Measurements from ENCODE around the gene TFF3.
A peak's percentile ranks its signal among the peaks of the same experiment; 100 is the strongest.

The TFF3 gene

GRCh38 chr21:42324896-42325295 lies 9.7 kb upstream of the TFF3 start:
- Histone ChIP-seq H4K20me1 (no peaks in the 10 kb centered on the region), H3K9ac (no peak overlapping the region), H3K9me3 (peaks cover 9% of the 10 kb centered on the region; the same call in 1 of the 2 replicates), H3K27me3 (no peaks in the 10 kb centered on the region), H3K4me1 (peaks cover 11% of the 10 kb centered on the region), H3K36me3 (no peaks in the 10 kb centered on the region), H3K27ac (no peak overlapping the region), H3K4me3 (no peak overlapping the region), H3K4me2 (no peak overlapping the region)
- no peak for TF ChIP-seq Cebpa-rat (IDR thresholded peaks at IDR 0.05)

GRCh38 chr21:42321845-42322244 lies 6.6 kb upstream of the TFF3 start:
- Histone ChIP-seq H3K9ac (no peak overlapping the region), H3K9me3 (peaks cover 9% of the 10 kb centered on the region; the same call in 1 of the 2 replicates), H4K20me1 (no peaks in the 10 kb centered on the region), H3K36me3 (no peaks in the 10 kb centered on the region), H3K4me2 (no peak overlapping the region), H3K4me1 (peaks cover 41% of the 10 kb centered on the region), H3K4me3 (no peak overlapping the region), H3K27me3 (no peaks in the 10 kb centered on the region), H3K27ac (no peak overlapping the region)
- no peak for TF ChIP-seq Cebpa-rat (IDR thresholded peaks at IDR 0.05)

GRCh38 chr21:42321231-42321630 lies 6.0 kb upstream of the TFF3 start:
- Histone ChIP-seq H3K4me2 (no peak overlapping the region), H3K9ac (no peak overlapping the region), H3K36me3 (no peaks in the 10 kb centered on the region), H4K20me1 (no peaks in the 10 kb centered on the region), H3K4me1 (peaks cover 47% of the 10 kb centered on the region), H3K27ac (peak overlapping the region; percentile 77; the same call in 1 of the 2 replicates), H3K4me3 (no peak overlapping the region), H3K9me3 (peaks cover 9% of the 10 kb centered on the region; the same call in 1 of the 2 replicates), H3K27me3 (no peaks in the 10 kb centered on the region)
- no peak for TF ChIP-seq Cebpa-rat (IDR thresholded peaks at IDR 0.05)

GRCh38 chr21:42320791-42321190 lies 5.6 kb upstream of the TFF3 start:
- H4K20me1 ChIP-seq = no peaks in the 10 kb centered on the region
- H3K27me3 ChIP-seq = no peaks in the 10 kb centered on the region
- H3K9ac ChIP-seq = no peak overlapping the region
- no peak for TF ChIP-seq Cebpa-rat (IDR thresholded peaks at IDR 0.05)
- no peak overlapping the region for H3K4me2 ChIP-seq
- H3K4me3 ChIP-seq = no peak overlapping the region
- peak overlapping the region; percentile 77; the same call in 1 of the 2 replicates for H3K27ac ChIP-seq
- H3K4me1 ChIP-seq = peaks cover 51% of the 10 kb centered on the region
- H3K9me3 ChIP-seq = peaks cover 9% of the 10 kb centered on the region; the same call in 1 of the 2 replicates
- no peaks in the 10 kb centered on the region for H3K36me3 ChIP-seq

- H3K27me3 ChIP-seq = no peaks in the 10 kb centered on the region
- H3K9me3 ChIP-seq = peaks cover 3% of the 10 kb centered on the region; the same call in 1 of the 2 replicates
- H3K4me2 ChIP-seq = peak overlapping the region; percentile 67
- peaks cover 59% of the 10 kb centered on the region for H3K4me1 ChIP-seq
- H4K20me1 ChIP-seq = no peaks in the 10 kb centered on the region
- no peak overlapping the region for H3K4me3 ChIP-seq
- no peaks in the 10 kb centered on the region for H3K36me3 ChIP-seq
- H3K9ac ChIP-seq = peak overlapping the region; percentile 31; the same call in 1 of the 2 replicates
- H3K27ac ChIP-seq = peak overlapping the region; percentile 77
- no peak for TF ChIP-seq Cebpa-rat (IDR thresholded peaks at IDR 0.05)
These were observed 4.8 kb upstream of the TFF3 start for GRCh38 chr21:42319851-42320572.

GRCh38 chr21:42319376-42319775 lies 4.2 kb upstream of the TFF3 start:
- Histone ChIP-seq H4K20me1 (no peaks in the 10 kb centered on the region), H3K4me3 (no peak overlapping the region), H3K9me3 (no peaks in the 10 kb centered on the region), H3K9ac (peak overlapping the region; percentile 31; the same call in 1 of the 2 replicates), H3K4me1 (peaks cover 65% of the 10 kb centered on the region), H3K27ac (peak overlapping the region; percentile 77), H3K27me3 (no peaks in the 10 kb centered on the region), H3K4me2 (peak overlapping the region; percentile 67), H3K36me3 (no peaks in the 10 kb centered on the region)
- TF ChIP-seq Cebpa-rat (IDR thresholded peaks at IDR 0.05) = no peak

GRCh38 chr21:42317826-42318746 lies 2.9 kb upstream of the TFF3 start:
- Histone ChIP-seq H3K4me3 (no peak overlapping the region), H3K9me3 (no peaks in the 10 kb centered on the region), H3K4me1 (peaks cover 78% of the 10 kb centered on the region), H3K9ac (no peak overlapping the region), H3K27me3 (no peaks in the 10 kb centered on the region), H3K36me3 (no peaks in the 10 kb centered on the region), H3K4me2 (peak overlapping the region; percentile 67), H4K20me1 (no peaks in the 10 kb centered on the region), H3K27ac (peak overlapping the region; percentile 77; the same call in 1 of the 2 replicates)
- no peak for TF ChIP-seq Cebpa-rat (IDR thresholded peaks at IDR 0.05)

GRCh38 chr21:42317341-42317741 lies 2.1 kb upstream of the TFF3 start:
- peaks cover 85% of the 10 kb centered on the region for H3K4me1 ChIP-seq
- H3K27me3 ChIP-seq = no peaks in the 10 kb centered on the region
- no peak overlapping the region for H3K9ac ChIP-seq
- H3K36me3 ChIP-seq = no peaks in the 10 kb centered on the region
- H3K4me2 ChIP-seq = peak overlapping the region; percentile 67
- no peaks in the 10 kb centered on the region for H3K9me3 ChIP-seq
- no peaks in the 10 kb centered on the region for H4K20me1 ChIP-seq
- TF ChIP-seq Cebpa-rat (IDR thresholded peaks at IDR 0.05) = no peak
- no peak overlapping the region for H3K4me3 ChIP-seq
- H3K27ac ChIP-seq = 0 out of 2 replicates have a peak overlapping the region, but pooled peaks have one; percentile 39

GRCh38 chr21:42316891-42317290 lies 1.7 kb upstream of the TFF3 start:
- no peak for TF ChIP-seq Cebpa-rat (IDR thresholded peaks at IDR 0.05)
- H3K4me1 ChIP-seq = peaks cover 90% of the 10 kb centered on the region
- no peaks in the 10 kb centered on the region for H3K9me3 ChIP-seq
- H3K27ac ChIP-seq = no peak overlapping the region
- H3K36me3 ChIP-seq = no peaks in the 10 kb centered on the region
- H3K9ac ChIP-seq = no peak overlapping the region; the same call in 1 of the 2 replicates
- H3K4me3 ChIP-seq = no peak overlapping the region
- peak overlapping the region; percentile 67 for H3K4me2 ChIP-seq
- no peaks in the 10 kb centered on the region; the same call in 1 of the 2 replicates for H3K27me3 ChIP-seq
- no peaks in the 10 kb centered on the region for H4K20me1 ChIP-seq
